HG03066 (cell line): ENCODE results near the gene PPY.
A peak's percentile ranks its signal among the peaks of the same experiment; 100 is the strongest.
"Not testable (repeated sequence)": the region's sequence is repeated elsewhere in the genome, so short reads cannot be mapped to it uniquely, and the experiment has no call there.

Experiments used
- ATAC-seq: cut with Tn5 transposase; IDR thresholded peaks from one replicate; pipeline ENCODE4 v1.9.1; 2021; ENCODE audit warnings: low read depth; ENCODE audit not compliant: unreplicated experiment

Gene PPY

GRCh38 chr17:43907998-43908721 lies 34.1 kb downstream of the PPY start:
- ATAC-seq = no peak

- no peak for ATAC-seq
These were observed 34.8 kb downstream of the PPY start, which contains the start of gene MPP2 for GRCh38 chr17:43907425-43907981. MPP2 (minus strand) TSS chr17:43907536; CDS start chr17:43904460, 3,076 bp downstream.

- ATAC-seq = no peak
These were observed 35.3 kb downstream of the PPY start for GRCh38 chr17:43906951-43907424.

DNA sequence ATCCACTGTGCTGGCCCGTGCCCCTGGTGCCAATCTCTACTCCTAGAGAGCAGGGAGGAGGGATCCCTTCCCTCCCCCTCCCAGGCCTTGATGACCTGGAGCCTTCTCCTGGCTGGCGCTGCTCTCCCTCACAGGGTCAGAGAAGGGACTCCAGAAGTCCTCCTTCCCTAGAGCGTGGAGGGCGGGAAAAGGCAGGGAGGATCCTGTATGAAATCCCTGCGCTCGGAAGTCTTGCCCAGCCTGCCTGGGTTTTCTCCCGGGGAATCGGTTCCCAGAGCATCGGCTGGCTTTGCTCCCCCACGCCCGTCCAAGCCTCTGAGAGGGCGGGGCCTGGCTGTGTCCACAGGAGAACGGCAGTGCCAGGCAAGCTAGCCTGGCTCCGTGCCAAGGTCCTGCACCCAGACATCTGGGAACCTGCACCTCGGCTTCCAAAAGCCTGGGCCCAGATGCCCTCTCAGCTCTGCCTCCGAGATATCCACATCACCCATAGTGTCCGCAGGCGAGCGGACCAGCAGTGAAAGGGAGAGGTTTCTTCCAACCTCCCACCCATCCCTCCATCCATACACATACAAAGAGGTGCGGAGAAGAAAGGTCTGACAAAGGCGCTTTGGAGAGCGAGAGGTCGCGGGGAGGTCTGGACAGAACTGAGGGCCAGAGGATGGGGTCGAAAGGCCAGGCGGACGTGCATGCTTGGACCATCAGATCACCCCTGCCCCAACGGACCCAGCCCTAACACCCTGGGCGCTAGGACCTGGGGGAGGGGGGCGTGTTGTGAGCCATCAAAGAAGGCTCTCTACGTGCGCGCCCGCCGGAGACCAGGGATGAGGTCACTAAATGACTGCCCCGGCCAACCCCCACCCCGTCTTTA lies 36.1 kb downstream of the PPY start:
- no peak for ATAC-seq

DNA sequence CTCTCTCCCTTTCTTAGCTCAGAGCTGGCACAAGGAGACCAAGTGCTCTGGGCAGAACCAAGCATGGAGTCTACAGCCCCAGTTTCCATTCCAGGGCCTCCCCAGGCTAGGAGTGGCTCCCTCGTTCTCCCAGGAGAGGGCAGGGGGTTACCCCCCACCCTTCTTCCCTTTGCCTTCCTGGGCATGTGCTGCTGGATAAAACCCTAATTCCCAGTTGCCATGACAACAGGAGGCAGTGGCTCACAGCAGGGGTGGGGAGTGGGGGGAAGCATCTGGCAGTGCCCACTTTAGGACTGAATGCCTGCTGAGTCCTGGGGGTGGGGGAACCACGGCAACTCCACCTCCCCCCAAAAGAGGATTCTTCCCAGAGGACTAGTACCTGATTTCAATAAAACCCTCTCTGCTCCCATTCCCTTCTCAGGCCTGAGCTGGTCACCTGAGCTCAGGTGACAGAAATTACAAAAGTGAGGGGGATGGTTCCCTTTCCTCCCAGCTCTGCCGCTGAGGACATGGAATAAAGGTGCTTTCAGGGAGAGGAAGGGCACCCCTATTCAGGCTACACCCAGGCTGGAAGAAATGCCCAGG lies 36.8 kb downstream of the PPY start:
- ATAC-seq = no peak

GRCh38 chr17:43901861-43902589 lies 40.3 kb downstream of the PPY start:
- ATAC-seq = no peak

GRCh38 chr17:43900858-43901754 lies 41.2 kb downstream of the PPY start:
- ATAC-seq = no peak

- ATAC-seq = peak; percentile 65
These were observed 42.0 kb downstream of the PPY start for GRCh38 chr17:43900183-43900857.

GRCh38 chr17:43898446-43898845 lies 43.8 kb downstream of the PPY start:
- ATAC-seq = no peak

- no peak for ATAC-seq
These were observed 44.4 kb downstream of the PPY start for GRCh38 chr17:43897831-43898230.

DNA sequence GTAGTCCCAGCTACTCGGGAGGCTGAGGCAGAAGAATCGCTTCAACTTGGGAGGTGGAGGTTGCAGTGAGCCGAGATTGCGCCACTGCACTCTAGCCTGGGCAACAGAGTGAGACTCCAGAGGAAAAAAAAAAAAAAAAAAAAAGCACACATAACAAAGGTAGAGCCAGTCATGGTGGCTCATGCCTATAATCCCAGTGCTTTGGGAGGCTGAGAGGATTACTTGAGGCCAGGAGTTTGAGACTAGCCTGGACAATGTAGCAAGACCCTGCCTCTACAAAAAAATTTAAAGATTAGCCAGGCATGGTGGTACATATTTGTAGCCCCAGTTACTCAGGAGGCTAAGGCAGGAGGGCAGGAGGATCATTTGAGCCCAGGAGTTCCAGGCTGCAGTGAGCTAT lies 47.8 kb downstream of the PPY start:
- ATAC-seq = not testable (repeated sequence)

DNA sequence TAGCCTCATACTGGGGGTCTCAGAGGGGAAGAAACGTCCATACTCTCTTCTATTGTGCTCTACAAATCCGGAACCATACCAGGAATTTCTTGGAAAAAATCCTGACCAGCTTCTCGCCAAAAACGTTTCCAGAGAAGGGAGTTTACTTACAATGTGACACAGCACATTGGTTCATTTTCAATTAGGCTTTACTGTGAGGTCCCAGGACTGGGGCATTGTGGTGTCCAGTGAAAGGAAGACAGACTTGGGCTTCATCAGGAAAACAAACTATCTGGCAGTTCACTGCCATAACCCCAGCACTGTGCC lies 49.7 kb downstream of the PPY start:
- ATAC-seq = no peak

DNA sequence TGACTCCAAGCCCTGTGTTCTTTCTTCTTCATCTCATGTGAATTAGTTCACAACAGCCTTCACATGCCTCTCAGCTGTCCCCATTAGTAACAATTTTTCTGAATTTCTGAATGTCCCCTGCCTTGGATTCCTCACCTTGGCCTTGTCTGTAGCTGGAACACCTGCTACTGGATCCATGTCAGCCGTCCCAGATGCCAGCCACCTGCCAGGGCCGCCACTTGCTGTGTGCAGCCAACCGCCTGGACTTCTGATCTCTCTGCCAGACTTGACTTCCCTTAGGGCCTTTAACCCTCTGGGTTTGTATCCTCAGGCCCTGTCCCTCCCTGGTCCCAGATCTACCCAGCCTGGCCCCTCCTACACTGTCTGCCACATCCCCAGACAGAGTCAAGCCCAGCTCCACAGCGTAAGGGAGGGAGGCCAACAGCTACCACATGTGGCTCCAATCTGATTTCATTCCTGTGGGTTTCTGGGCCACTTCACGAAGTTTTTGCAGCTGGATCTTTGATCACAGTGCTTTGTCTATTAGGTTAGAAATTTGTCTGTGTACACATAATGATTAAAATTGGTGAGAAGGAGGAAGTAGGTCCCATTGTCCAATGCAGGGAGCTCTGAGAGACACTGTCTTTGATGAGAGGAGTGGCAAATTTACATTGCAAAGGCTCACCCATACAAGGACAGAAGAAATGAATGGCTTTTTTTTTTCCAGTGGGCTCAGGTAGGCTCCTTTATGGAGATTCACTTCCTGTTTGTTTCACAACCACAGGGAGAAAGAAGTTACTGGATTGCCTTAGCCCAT lies 50.2 kb downstream of the PPY start:
- no peak for ATAC-seq
